ENCODE measurements around the gene TMEM63A. TPM values are rescaled to one million over a fixed set of nuclear protein-coding genes. Genes with fewer than 3 reads are reported as not detected.

Gene TMEM63A
- total RNA-seq, 1 donor, result 26.4 TPM

DNA sequence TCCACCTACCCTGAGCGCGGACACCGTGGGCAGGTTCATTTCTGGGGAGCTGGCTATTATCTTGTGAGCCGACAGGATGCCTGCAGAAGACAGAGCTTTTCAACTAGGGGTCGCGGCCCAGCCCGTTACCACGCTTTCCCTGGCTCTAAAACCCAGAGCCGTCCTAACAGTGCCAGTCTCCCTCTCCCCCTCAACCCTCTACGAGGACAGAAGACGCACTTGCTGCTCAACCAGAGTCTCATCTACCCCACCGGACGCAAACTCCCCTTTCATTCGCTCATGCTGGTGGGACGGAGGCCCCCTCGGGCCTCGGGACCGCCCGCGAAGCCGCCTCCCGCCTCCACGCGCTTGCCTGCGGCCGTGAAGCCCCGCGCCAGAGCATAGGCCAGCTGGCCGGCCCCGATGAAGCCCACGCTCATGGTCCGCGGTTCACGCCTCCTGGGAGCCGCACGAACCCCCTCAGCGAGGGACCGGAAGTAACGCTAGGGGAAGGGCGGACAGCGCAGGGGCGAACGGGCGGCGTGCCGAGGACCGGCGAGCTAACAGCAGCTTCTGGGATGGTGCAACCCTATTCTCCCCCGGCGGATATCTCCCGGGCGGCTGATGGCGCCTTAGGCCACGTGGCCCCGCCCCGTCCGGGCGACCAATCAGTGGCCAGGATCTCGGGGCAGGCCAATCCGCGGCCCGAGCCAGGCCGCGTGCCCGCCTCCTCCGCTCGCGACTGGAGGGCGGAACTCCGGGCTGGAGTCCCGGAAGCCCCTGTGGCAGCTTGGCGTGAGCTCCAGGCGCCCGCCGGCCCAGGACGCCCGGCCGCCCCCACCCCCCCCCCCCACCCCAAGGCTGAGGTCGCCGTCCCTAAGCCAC is 41.7 kb upstream of the TMEM63A start, which contains the start of gene PYCR2:
Gene PYCR2, minus strand, starts transcription at position 559 of the 864 bp plus-strand sequence. Its CDS starts 140 bp downstream, at position 419.
- TF ChIP-seq, protein P1, sequence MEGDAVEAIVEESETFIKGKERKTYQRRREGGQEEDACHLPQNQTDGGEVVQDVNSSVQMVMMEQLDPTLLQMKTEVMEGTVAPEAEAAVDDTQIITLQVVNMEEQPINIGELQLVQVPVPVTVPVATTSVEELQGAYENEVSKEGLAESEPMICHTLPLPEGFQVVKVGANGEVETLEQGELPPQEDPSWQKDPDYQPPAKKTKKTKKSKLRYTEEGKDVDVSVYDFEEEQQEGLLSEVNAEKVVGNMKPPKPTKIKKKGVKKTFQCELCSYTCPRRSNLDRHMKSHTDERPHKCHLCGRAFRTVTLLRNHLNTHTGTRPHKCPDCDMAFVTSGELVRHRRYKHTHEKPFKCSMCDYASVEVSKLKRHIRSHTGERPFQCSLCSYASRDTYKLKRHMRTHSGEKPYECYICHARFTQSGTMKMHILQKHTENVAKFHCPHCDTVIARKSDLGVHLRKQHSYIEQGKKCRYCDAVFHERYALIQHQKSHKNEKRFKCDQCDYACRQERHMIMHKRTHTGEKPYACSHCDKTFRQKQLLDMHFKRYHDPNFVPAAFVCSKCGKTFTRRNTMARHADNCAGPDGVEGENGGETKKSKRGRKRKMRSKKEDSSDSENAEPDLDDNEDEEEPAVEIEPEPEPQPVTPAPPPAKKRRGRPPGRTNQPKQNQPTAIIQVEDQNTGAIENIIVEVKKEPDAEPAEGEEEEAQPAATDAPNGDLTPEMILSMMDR (IDR thresholded peaks at IDR 0.05; ENCODE audit: insufficient read depth, low read length), result no peak
- peak; percentile 95 for DNase-seq (ENCODE audit: low read depth)
- H3K4me3 ChIP-seq (ENCODE audit: low read depth, low read length), result peak within 1 kb of the TSS; percentile 93

DNA sequence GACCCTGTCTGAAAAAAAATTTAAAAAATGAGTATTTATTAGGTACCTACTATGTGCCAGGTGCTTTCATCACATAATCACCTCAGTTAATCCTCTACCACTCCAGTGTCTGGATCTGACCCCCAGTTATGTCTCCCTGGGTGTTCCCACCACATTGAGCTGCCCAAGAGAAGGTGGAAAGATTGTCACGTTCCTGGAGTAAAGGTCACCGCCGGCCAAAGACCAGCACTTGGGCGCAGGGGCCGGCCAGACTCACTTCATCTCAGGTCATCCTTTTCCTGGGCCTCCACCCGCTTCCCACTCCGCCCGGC is 41.2 kb upstream of the TMEM63A start:
- no peak for DNase-seq (ENCODE audit: low read depth)
- TF ChIP-seq, protein P1 (IDR thresholded peaks at IDR 0.05; ENCODE audit: insufficient read depth, low read length), result no peak
- peak overlapping the region; percentile 93 for H3K4me3 ChIP-seq (ENCODE audit: low read depth, low read length)

DNA sequence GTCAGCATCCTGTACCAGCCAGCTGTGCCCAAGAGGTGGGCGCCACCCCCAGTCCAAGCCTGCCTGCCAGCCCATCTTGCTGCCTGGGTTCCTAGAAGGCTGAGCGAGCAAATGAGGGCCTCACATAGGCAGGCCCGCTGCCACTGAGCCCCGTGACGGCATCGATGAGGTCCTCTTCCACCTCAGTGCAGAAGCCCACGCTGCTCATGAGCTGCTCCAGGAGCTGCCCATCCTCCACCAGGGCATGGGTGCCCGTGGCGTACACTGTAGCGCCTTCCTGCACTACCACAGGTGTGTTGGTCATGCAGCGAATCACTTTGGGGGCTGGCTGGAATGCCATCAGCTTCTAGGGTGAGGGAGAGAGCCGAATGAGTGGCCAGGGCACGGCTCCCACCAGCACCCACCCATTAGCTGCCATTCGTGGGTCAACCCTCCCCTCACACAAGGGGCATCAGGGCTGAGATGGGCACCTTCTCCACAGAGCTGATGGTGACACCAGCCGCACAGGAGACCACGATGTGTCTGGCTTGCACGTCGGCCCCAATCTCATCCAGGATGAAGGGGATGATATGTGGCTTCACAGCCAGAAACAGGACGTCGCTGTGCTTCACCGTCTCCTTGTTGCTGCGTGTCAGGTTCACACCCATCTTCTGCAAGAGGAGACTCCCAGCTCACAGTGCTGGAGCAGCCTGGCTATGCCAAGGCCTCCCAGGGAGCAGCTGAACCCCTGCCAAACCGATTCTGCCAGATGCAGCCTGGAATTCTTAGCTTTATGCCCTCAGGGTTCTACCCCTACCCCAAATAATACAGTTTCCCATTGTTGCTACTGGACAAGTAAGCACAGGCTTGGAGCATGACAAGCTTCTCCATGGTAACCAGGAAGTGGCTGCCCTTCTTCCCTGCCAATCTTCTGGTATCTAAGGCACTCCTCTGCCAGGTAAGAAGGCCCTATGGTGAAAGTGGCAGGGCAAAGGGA is 39.8 kb upstream of the TMEM63A start:
- TF ChIP-seq, protein P1 (IDR thresholded peaks at IDR 0.05; ENCODE audit: insufficient read depth, low read length), result no peak
- DNase-seq (ENCODE audit: low read depth), result no peak
- no peak overlapping the region for H3K4me3 ChIP-seq (ENCODE audit: low read depth, low read length)

DNA sequence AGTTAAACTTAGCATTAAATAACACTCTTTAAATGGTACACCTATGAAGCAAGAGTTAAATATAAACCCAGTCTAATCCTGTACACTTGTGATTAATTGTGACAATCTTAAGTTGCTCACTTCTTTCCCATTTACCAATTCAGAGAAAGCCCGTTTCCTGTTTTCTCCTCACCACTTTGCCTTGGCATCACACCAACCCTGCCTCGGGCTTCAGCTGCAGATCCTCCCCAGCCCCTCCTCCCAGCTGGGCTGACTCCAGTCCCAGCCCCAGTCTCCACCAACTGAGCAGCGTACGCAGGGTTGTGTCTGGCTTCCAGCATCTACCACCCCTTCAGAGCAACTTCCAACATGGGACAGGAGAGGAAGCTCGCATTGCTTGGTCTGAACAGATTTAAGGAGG is 37.7 kb upstream of the TMEM63A start:
- TF ChIP-seq, protein P1 (IDR thresholded peaks at IDR 0.05; ENCODE audit: insufficient read depth, low read length), result no peak
- no peak overlapping the region for H3K4me3 ChIP-seq (ENCODE audit: low read depth, low read length)
- peak; percentile 84 for DNase-seq (ENCODE audit: low read depth)

DNA sequence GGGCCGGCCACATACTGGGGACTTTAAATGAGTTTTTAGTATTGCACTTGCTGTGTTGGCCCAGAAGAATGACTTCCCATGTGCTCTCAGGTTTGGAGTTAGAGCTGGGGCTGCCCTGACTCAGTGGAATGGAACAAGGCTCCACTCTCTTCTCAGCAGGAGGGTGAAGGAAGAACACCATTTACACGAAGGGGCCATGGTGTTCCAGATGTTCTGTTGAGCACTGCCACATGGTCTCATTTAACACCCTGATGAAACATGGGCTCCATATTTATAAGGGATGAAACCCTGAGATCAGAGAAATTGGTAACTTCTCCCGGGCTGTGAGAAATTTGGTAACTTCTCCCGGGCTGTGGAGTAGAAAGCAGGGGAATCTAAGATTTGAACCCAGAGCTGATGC is 36.1 kb upstream of the TMEM63A start:
- no peak overlapping the region for H3K4me3 ChIP-seq (ENCODE audit: low read depth, low read length)
- no peak for DNase-seq (ENCODE audit: low read depth)

DNA sequence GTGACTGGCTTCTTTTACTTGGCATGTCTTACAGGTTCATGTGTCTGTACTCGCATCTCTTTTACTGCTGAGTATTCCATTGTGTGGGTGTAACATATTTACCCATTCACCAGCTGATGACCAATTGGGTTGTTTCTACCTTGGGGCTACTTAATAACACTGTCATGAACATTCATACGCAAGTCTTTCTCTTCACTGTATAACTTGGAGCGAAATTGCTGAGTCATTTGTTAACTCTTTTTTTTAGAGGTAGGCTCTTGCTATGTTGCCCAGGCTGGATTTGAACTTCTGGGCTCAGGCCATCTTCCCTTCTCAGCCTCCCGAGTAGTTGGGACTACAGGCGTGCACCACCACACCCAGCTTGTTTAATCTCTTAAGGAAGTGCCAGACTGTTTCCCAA is 35.4 kb upstream of the TMEM63A start:
- DNase-seq (ENCODE audit: low read depth), result no peak
- TF ChIP-seq, protein P1 (IDR thresholded peaks at IDR 0.05; ENCODE audit: insufficient read depth, low read length), result no peak
- H3K4me3 ChIP-seq (ENCODE audit: low read depth, low read length), result no peak overlapping the region

More for the DNA sequence above, 36.1 kb upstream of the TMEM63A start:
- TF ChIP-seq, protein P1 (IDR thresholded peaks at IDR 0.05; ENCODE audit: insufficient read depth, low read length), result no peak
